T-cell (primary cell): Measurements from ENCODE around the gene APC. TPM values are rescaled to one million over a fixed set of nuclear protein-coding genes. Genes with fewer than 3 reads are reported as not detected.
A peak's percentile ranks its signal among the peaks of the same experiment; 100 is the strongest.

Experiments used
- ATAC-seq, 4 experiments: fragments of 200-7000 bp in 3 of 4; fragments of 150-1000 bp in 1 of 4; cut with Tn5 transposase; replicated peaks in 1 of 4; 1 replicate in 3 of 4; 2 replicates in 1 of 4; pipeline ENCODE4 v1.10.0; 2021; ENCODE audit warnings: moderate library complexity in 3 of 4, mild to moderate bottlenecking in 2 of 4, moderate number of reproducible peaks in 1 of 4
- CTCF ChIA-PET, 2 donors: fragments of 300-600 bp; sonication (Branson Sonifier 250); formaldehyde crosslinking; loops; one replicate each; lab custom pipeline; 2022; ENCODE audit warnings: antibody characterized with exemption in 2 of 2; lab: Charles Lee
- POLR2A ChIA-PET, 2 donors: fragments of 300-600 bp; sonication (Branson Sonifier 250); formaldehyde crosslinking; loops; one replicate each; lab custom pipeline; 2022; ENCODE audit warnings: antibody characterized with exemption in 2 of 2; lab: Charles Lee
- DNase-seq, 35 experiments: peaks; one replicate each; pipeline versions ENCODE4 v3.0.0 to v3.0.0-alpha.2; 2013 to 2023
- H3K27ac ChIP-seq: one replicate; pipeline ENCODE4 v1.5.1; 2013; ENCODE audit warnings: low read length
- H3K27me3 ChIP-seq, 2 experiments: replicated peaks in 1 of 2; 1 replicate in 1 of 2; 2 replicates in 1 of 2; pipeline versions ENCODE4 v1.6.1 to v1.7.0; 2013; ENCODE audit warnings: low read length in 1 of 2, mixed read lengths in 1 of 2; ENCODE audit not compliant: control insufficient read depth in 2 of 2, insufficient read depth in 2 of 2; ENCODE audit errors: extremely low read depth in 1 of 2
- H3K36me3 ChIP-seq, 2 donors: 1 replicate in 1 of 2; 2 replicates in 1 of 2; pipeline versions ENCODE4 v1.6.1 to v1.7.0; 2013; ENCODE audit warnings: low read length in 1 of 2; ENCODE audit not compliant: control insufficient read depth in 2 of 2, insufficient read depth in 1 of 2; ENCODE audit errors: extremely low read depth in 1 of 2
- H3K4me1 ChIP-seq, 2 experiments: 1 replicate in 1 of 2; 2 replicates in 1 of 2; pipeline versions ENCODE4 v1.6.1 to v1.7.0; 2013; ENCODE audit warnings: low read length in 2 of 2, mixed read lengths in 1 of 2; ENCODE audit not compliant: insufficient read depth in 2 of 2, control insufficient read depth in 1 of 2; ENCODE audit errors: extremely low read depth in 1 of 2
- H3K4me3 ChIP-seq, 2 donors: 1 replicate in 1 of 2; 2 replicates in 1 of 2; pipeline versions ENCODE4 v1.5.1 to v1.7.0; 2013; ENCODE audit warnings: mild to moderate bottlenecking in 2 of 2, low read length in 1 of 2, moderate library complexity in 1 of 2; ENCODE audit not compliant: control insufficient read depth in 1 of 2; ENCODE audit errors: extremely low read depth in 1 of 2
- H3K9me3 ChIP-seq: 2 replicates; pipeline ENCODE4 v1.7.0; 2013
- H3K27ac Mint-ChIP-seq, 2 donors: one replicate each; pipeline ENCODE4 v1.8.0; 2020 to 2021; ENCODE audit warnings: mild to moderate bottlenecking in 2 of 2, mixed read lengths in 2 of 2
- H3K27me3 Mint-ChIP-seq, 2 donors: one replicate each; pipeline ENCODE4 v1.8.0; 2021 to 2022; ENCODE audit warnings: mixed read lengths in 2 of 2
- H3K36me3 Mint-ChIP-seq: one replicate; pipeline ENCODE4 v1.8.0; 2021; ENCODE audit warnings: mixed read lengths
- H3K4me1 Mint-ChIP-seq, 3 donors: one replicate each; pipeline ENCODE4 v1.8.0; 2020 to 2022; ENCODE audit warnings: mixed read lengths in 3 of 3, mild to moderate bottlenecking in 1 of 3
- H3K4me3 Mint-ChIP-seq, 3 donors: one replicate each; pipeline ENCODE4 v1.8.0; 2020 to 2022; ENCODE audit warnings: mild to moderate bottlenecking in 3 of 3, mixed read lengths in 3 of 3, moderate library complexity in 3 of 3
- H3K9me3 Mint-ChIP-seq, 3 donors: one replicate each; pipeline ENCODE4 v1.8.0; 2020 to 2022; ENCODE audit warnings: mixed read lengths in 3 of 3
- WGBS: methylation state at CpG from one replicate; pipeline ENCODE4 v1.1.5; 2013; ENCODE audit warnings: missing lambda C conversion rate; ENCODE audit not compliant: insufficient coverage; 5-methylcytosine and 5-hydroxymethylcytosine counted together
- total RNA-seq, 35 experiments: library from RNA in 6 of 35; stranded (reverse) in 6 of 35; fragments of 120-200 nt in 1 of 35; gene quantifications; one replicate each; pipeline versions ENCODE4 v1.2.1 to v1.2.4 and lab custom pipeline; 2013 to 2026

APC gene
- total RNA-seq, 5 donors from 2014 or later (not counting 1 experiment from before 2014, with no cell fraction given), result 33.0 to 45.0 (median 39.7) TPM

GRCh38 chr5:112794410-112794809 lies 56.7 kb downstream of the APC start:
- no peak overlapping the region for H3K4me3 ChIP-seq
- ATAC-seq, result no peak
- ChIA-PET CTCF (no interaction called here), POLR2A (no interaction called here)
- H3K36me3 ChIP-seq, result peaks cover 9 to 28% of the 10 kb centered on the region in 2 donors
- Mint-ChIP-seq H3K27me3 (no peaks in the 10 kb centered on the region), H3K4me1 (peaks cover 0 to 1% (median 0%) of the 10 kb centered on the region in 3 donors), H3K36me3 (peaks cover 47% of the 10 kb centered on the region), H3K9me3 (no peaks in the 10 kb centered on the region), H3K27ac (no peak overlapping the region), H3K4me3 (no peak overlapping the region)
- H3K4me1 ChIP-seq, result no peaks in the 10 kb centered on the region
- no peak for DNase-seq
- no peaks in the 10 kb centered on the region for H3K27me3 ChIP-seq
- no peak overlapping the region for H3K27ac ChIP-seq
- WGBS, result 100% methylated on average over 4 of the region's 4 CpGs
- H3K9me3 ChIP-seq, result no peaks in the 10 kb centered on the region

- Mint-ChIP-seq H3K9me3 (no peaks in the 10 kb centered on the region), H3K27me3 (no peaks in the 10 kb centered on the region), H3K4me1 (peaks cover 0 to 1% (median 0%) of the 10 kb centered on the region in 3 donors), H3K36me3 (peaks cover 52% of the 10 kb centered on the region), H3K27ac (no peak overlapping the region), H3K4me3 (no peak overlapping the region)
- Histone ChIP-seq H3K9me3 (no peaks in the 10 kb centered on the region), H3K36me3 (peaks cover 9 to 28% of the 10 kb centered on the region in 2 donors), H3K4me3 (no peak overlapping the region), H3K27me3 (no peaks in the 10 kb centered on the region), H3K27ac (no peak overlapping the region), H3K4me1 (no peaks in the 10 kb centered on the region)
- ATAC-seq (no peak), DNase-seq (no peak)
- ChIA-PET CTCF (no interaction called here), POLR2A (interaction anchor here in 1 of 2 donors (0.7 kb wide), 1 partner anchor 250 kb away, joined by 3 read pairs; no protein-coding TSS in a partner anchor)
- 100% methylated on average over 1 of the region's 3 CpGs for WGBS
Observed at GRCh38 chr5:112795342-112795741, 57.7 kb downstream of the APC start.

- peak overlapping the region in 1 of 2 donors; percentile 20 for H3K27ac Mint-ChIP-seq
- H3K9me3 Mint-ChIP-seq, result no peaks in the 10 kb centered on the region
- peaks cover 0 to 1% (median 0%) of the 10 kb centered on the region in 3 donors for H3K4me1 Mint-ChIP-seq
- POLR2A ChIA-PET, result no interaction called here
- no CpG with 5 or more reads among the region's 2 CpGs for WGBS
- Histone ChIP-seq H3K36me3 (peaks cover 6 to 31% of the 10 kb centered on the region in 2 donors), H3K27ac (no peak overlapping the region), H3K9me3 (no peaks in the 10 kb centered on the region), H3K4me1 (no peaks in the 10 kb centered on the region), H3K27me3 (no peaks in the 10 kb centered on the region), H3K4me3 (no peak overlapping the region)
- H3K36me3 Mint-ChIP-seq, result peaks cover 55% of the 10 kb centered on the region
- DNase-seq (no peak), ATAC-seq (no peak)
- no peak overlapping the region for H3K4me3 Mint-ChIP-seq
- H3K27me3 Mint-ChIP-seq, result no peaks in the 10 kb centered on the region
- CTCF ChIA-PET, result no interaction called here
Observed at GRCh38 chr5:112795944-112796678, 58.4 kb downstream of the APC start.

- Mint-ChIP-seq H3K27me3 (no peaks in the 10 kb centered on the region), H3K36me3 (peaks cover 44% of the 10 kb centered on the region), H3K4me1 (peaks cover 0 to under 1% (median 0%) of the 10 kb centered on the region in 3 donors), H3K4me3 (no peak overlapping the region), H3K9me3 (no peaks in the 10 kb centered on the region), H3K27ac (no peak overlapping the region)
- H3K27me3 ChIP-seq, result no peaks in the 10 kb centered on the region
- H3K4me3 ChIP-seq, result no peak overlapping the region
- DNase-seq (no peak), ATAC-seq (no peak)
- 90% methylated on average over 2 of the region's 3 CpGs for WGBS
- H3K4me1 ChIP-seq, result no peaks in the 10 kb centered on the region
- peaks cover 6 to 14% of the 10 kb centered on the region in 2 donors for H3K36me3 ChIP-seq
- ChIA-PET CTCF (interaction anchor here in 1 of 2 donors (0.7 kb wide), 1 partner anchor 166 kb away, joined by 6 read pairs; no protein-coding TSS in a partner anchor), POLR2A (no interaction called here)
- H3K27ac ChIP-seq, result no peak overlapping the region
- H3K9me3 ChIP-seq, result no peaks in the 10 kb centered on the region
Observed at GRCh38 chr5:112799661-112800060, 62.0 kb downstream of the APC start.

- ChIA-PET POLR2A (interaction anchor here in 1 of 2 donors (0.7 kb wide), 1 partner anchor 89 kb away, joined by 5 read pairs; no protein-coding TSS in a partner anchor), CTCF (interaction anchor here in 1 of 2 donors (0.7 to 1.1 kb wide), 3 partner anchors 17 to 90 kb away, joined by 3 to 5 read pairs (median 4); no protein-coding TSS in a partner anchor)
- H3K9me3 ChIP-seq, result no peaks in the 10 kb centered on the region
- DNase-seq, result no peak
- H3K9me3 Mint-ChIP-seq, result no peaks in the 10 kb centered on the region
- ATAC-seq, result no peak
- peaks cover 0 to 12% of the 10 kb centered on the region in 2 donors for H3K36me3 ChIP-seq
- peaks cover 44% of the 10 kb centered on the region for H3K36me3 Mint-ChIP-seq
- no peaks in the 10 kb centered on the region for H3K27me3 ChIP-seq
- H3K27me3 Mint-ChIP-seq, result no peaks in the 10 kb centered on the region
- no peaks in the 10 kb centered on the region for H3K4me1 ChIP-seq
- no peak overlapping the region for H3K4me3 ChIP-seq
- no peak overlapping the region for H3K4me3 Mint-ChIP-seq
- H3K27ac Mint-ChIP-seq, result no peak overlapping the region
- no CpG with 5 or more reads among the region's 6 CpGs for WGBS
- H3K27ac ChIP-seq, result no peak overlapping the region
- H3K4me1 Mint-ChIP-seq, result no peaks in the 10 kb centered on the region
Observed at GRCh38 chr5:112800891-112801290, 63.2 kb downstream of the APC start.

- Histone ChIP-seq H3K36me3 (peaks cover 0 to 18% of the 10 kb centered on the region in 2 donors), H3K27ac (no peak overlapping the region), H3K9me3 (no peaks in the 10 kb centered on the region), H3K27me3 (no peaks in the 10 kb centered on the region), H3K4me3 (no peak overlapping the region), H3K4me1 (no peaks in the 10 kb centered on the region)
- no peak overlapping the region for H3K4me3 Mint-ChIP-seq
- H3K27me3 Mint-ChIP-seq, result no peaks in the 10 kb centered on the region
- ATAC-seq (no peak), DNase-seq (no peak)
- H3K27ac Mint-ChIP-seq, result no peak overlapping the region
- ChIA-PET POLR2A (no interaction called here), CTCF (no interaction called here)
- H3K4me1 Mint-ChIP-seq, result peaks cover 0 to 6% (median 0%) of the 10 kb centered on the region in 3 donors
- 100% methylated on average over 1 of the region's 1 CpG for WGBS
- peaks cover 44% of the 10 kb centered on the region for H3K36me3 Mint-ChIP-seq
- H3K9me3 Mint-ChIP-seq, result no peaks in the 10 kb centered on the region
Observed at GRCh38 chr5:112811023-112811422, 73.3 kb downstream of the APC start.
